Measurements from ENCODE around the gene PIEZO1. TPM values are rescaled to one million over a fixed set of nuclear protein-coding genes. Genes with fewer than 3 reads are reported as not detected.
A peak's percentile ranks its signal among the peaks of the same experiment; 100 is the strongest.

Gene PIEZO1
- polyA plus RNA-seq, 1 experiment = 139 TPM

DNA sequence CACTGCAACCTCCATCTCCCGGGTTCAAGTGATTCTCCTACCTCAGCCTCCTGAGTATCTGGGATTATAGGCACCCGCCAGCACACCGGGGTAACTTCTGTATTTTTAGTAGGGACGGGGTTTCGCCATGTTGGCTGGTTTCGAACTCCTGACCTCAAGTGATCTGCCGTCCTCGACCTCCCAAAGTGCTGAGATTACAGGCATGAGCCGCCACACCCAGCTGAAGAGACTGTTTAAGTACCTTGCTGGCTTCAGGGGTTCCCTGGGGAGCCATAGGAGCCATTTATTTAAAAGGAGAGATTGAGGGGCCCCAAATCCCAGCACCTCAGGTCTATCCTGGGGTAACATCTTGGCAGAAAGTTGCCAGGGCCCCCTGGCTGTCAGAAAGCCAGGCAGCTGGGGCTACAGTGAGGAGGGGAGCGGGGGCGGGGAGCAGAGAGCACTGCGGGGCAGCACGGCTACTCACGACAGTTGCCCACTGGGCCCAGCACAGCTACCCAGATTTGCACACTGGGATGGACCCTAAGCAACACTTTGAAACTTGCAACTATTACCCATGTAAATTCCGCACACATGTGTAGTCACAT is 100.4 kb downstream of the PIEZO1 start:
- peaks cover 9% of the 10 kb centered on the region for H3K27me3 ChIP-seq (ENCODE audit: control insufficient read depth, insufficient read depth, low read length)
- POLR2A ChIA-PET = no interaction called here
- no peak for DNase-seq (ENCODE audit: low read depth)
- CTCF ChIA-PET = interaction anchor here (0.7 to 2.2 kb wide), 7 partner anchors 10 to 114 kb away, joined by 3 to 10 read pairs (median 4); partner anchors contain the start of gene MVD
- TF ChIP-seq, protein P1, sequence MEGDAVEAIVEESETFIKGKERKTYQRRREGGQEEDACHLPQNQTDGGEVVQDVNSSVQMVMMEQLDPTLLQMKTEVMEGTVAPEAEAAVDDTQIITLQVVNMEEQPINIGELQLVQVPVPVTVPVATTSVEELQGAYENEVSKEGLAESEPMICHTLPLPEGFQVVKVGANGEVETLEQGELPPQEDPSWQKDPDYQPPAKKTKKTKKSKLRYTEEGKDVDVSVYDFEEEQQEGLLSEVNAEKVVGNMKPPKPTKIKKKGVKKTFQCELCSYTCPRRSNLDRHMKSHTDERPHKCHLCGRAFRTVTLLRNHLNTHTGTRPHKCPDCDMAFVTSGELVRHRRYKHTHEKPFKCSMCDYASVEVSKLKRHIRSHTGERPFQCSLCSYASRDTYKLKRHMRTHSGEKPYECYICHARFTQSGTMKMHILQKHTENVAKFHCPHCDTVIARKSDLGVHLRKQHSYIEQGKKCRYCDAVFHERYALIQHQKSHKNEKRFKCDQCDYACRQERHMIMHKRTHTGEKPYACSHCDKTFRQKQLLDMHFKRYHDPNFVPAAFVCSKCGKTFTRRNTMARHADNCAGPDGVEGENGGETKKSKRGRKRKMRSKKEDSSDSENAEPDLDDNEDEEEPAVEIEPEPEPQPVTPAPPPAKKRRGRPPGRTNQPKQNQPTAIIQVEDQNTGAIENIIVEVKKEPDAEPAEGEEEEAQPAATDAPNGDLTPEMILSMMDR (IDR thresholded peaks at IDR 0.05; ENCODE audit: insufficient read depth, low read depth, low read length) = no peak
- H3K36me3 ChIP-seq (ENCODE audit: control insufficient read depth, insufficient read depth, low read length) = no peaks in the 10 kb centered on the region
- H3K4me3 ChIP-seq (ENCODE audit: low read depth, low read length) = no peak overlapping the region

DNA sequence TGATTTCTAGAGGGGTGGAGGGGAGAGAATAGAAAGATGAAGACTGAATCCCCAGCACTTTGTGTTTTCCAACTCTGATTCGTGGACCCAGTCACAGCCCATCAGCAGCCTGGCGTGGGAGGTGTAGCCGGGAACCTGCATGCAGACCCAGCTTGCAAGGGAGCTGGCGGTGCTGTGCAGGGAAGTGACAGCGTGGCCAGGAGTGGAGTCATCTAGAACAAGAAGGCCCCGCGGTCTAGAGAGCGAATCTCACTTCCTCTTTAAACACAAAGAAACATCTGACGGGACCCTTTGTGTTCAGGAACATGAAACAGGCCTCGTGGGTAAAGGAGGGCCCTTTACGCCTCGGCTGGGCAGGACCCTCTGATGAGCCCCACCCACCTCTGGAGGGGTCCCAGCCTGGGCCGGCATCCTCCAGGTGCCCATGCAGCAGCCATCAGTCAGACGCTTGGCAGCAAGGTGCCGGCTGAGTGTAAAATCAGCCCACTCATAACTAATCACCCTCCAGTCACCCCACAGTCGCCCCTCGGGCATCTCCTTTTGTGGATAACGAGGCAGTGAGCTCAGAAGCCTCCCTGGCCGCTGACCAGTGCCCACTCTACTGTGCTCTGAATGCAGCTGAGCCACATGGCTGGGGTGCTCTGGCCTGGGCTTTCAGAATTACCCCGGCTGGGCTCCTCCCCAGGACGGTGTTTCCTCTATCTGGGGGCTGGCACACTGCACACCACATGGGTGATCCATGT is 103.1 kb downstream of the PIEZO1 start:
- CTCF ChIA-PET = no interaction called here
- 0 out of 2 replicates have a peak, but pooled peaks cover 2% of the 10 kb centered on the region for H3K27me3 ChIP-seq (ENCODE audit: control insufficient read depth, insufficient read depth, low read length)
- no peaks in the 10 kb centered on the region for H3K36me3 ChIP-seq (ENCODE audit: control insufficient read depth, insufficient read depth, low read length)
- TF ChIP-seq, protein P1 (IDR thresholded peaks at IDR 0.05; ENCODE audit: insufficient read depth, low read depth, low read length) = no peak
- DNase-seq (ENCODE audit: low read depth) = no peak
- H3K4me3 ChIP-seq (ENCODE audit: low read depth, low read length) = no peak overlapping the region
- POLR2A ChIA-PET = no interaction called here

DNA sequence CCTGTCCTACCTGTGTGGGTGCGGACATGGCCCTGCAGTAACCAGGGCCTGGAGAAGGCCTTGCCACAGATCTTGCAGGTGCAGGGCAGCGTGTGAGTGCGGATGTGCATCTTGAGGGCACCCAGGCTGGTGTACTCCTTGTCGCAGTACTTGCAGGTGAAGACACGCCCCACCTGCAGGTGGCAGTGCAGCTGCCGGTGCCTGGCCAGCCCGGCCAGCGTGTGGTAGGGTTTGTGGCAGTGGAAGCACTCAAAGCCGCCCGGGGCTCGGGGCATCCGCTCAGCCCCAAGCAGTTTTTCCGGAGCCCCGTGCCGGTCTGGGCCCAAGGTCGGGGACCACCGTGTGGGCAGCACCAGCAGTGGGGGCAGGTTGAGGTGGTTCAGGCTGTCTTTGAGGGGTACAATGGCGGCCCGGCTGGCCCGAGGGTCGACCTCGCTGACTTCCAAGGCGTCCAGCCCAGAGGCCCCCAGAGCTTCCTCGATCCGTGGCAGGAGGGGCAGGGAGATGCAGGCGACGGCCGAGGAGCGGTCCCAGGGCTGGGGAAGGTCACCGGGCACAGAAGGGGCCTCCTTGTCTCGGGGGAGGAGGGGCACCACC is 103.8 kb downstream of the PIEZO1 start:
- CTCF ChIA-PET = no interaction called here
- Histone ChIP-seq H3K27me3 (ENCODE audit: control insufficient read depth, insufficient read depth, low read length) (0 out of 2 replicates have a peak, but pooled peaks cover 2% of the 10 kb centered on the region), H3K36me3 (ENCODE audit: control insufficient read depth, insufficient read depth, low read length) (peaks cover 2% of the 10 kb centered on the region; the same call in 1 of the 2 replicates), H3K4me3 (ENCODE audit: low read depth, low read length) (no peak overlapping the region)
- POLR2A ChIA-PET = no interaction called here
- DNase-seq (ENCODE audit: low read depth) = no peak
- TF ChIP-seq, protein P1 (IDR thresholded peaks at IDR 0.05; ENCODE audit: insufficient read depth, low read depth, low read length) = peak; percentile 17; the same call in 1 of the 2 replicates

- TF ChIP-seq, protein P1 (IDR thresholded peaks at IDR 0.05; ENCODE audit: insufficient read depth, low read depth, low read length) = no peak
- ChIA-PET POLR2A (no interaction called here), CTCF (no interaction called here)
- Histone ChIP-seq H3K36me3 (ENCODE audit: control insufficient read depth, insufficient read depth, low read length) (peaks cover 2% of the 10 kb centered on the region; the same call in 1 of the 2 replicates), H3K4me3 (ENCODE audit: low read depth, low read length) (no peak overlapping the region), H3K27me3 (ENCODE audit: control insufficient read depth, insufficient read depth, low read length) (0 out of 2 replicates have a peak, but pooled peaks cover 2% of the 10 kb centered on the region)
- no peak for DNase-seq (ENCODE audit: low read depth)
Measured at GRCh38 chr16:88680554-88681083, 104.4 kb downstream of the PIEZO1 start.

Measured in BJ (cell line).